Activated naive CD4-positive, alpha-beta T cell (primary cell): Measurements from ENCODE around the gene TUBA8.
A peak's percentile ranks its signal among the peaks of the same experiment; 100 is the strongest.
"Not testable (repeated sequence)": the region's sequence is repeated elsewhere in the genome, so short reads cannot be mapped to it uniquely, and the experiment has no call there.

Experiments used
- DNase-seq, 4 experiments: peaks; one replicate each; lab custom pipeline; 2025; lab: John Stamatoyannopoulos, UW

The TUBA8 gene

GRCh38 chr22:18110194-18110953, at the start of gene TUBA8:
Gene TUBA8 (plus strand): TSS chr22:18110809. CDS start chr22:18110866, 57 bp downstream.
- DNase-seq: peak in 1 of 4 experiments; percentile 18

- no peak for DNase-seq
These were observed 48.2 kb upstream of the TUBA8 start for GRCh38 chr22:18062421-18062820.

GRCh38 chr22:18063306-18063705, 47.3 kb upstream of the TUBA8 start:
- no peak for DNase-seq

GRCh38 chr22:18063715-18064114, 46.9 kb upstream of the TUBA8 start:
- not testable (repeated sequence) for DNase-seq

GRCh38 chr22:18064636-18065035, 46.0 kb upstream of the TUBA8 start:
- no peak for DNase-seq

GRCh38 chr22:18065256-18065655, 45.4 kb upstream of the TUBA8 start:
- DNase-seq: no peak

GRCh38 chr22:18066181-18066859, 44.3 kb upstream of the TUBA8 start:
- no peak for DNase-seq

GRCh38 chr22:18067121-18067520, 43.5 kb upstream of the TUBA8 start:
- no peak for DNase-seq

- DNase-seq: no peak
These were observed 42.9 kb upstream of the TUBA8 start for GRCh38 chr22:18067548-18068341.

- DNase-seq: no peak
These were observed 42.1 kb upstream of the TUBA8 start for GRCh38 chr22:18068381-18068988.

GRCh38 chr22:18069041-18069440, 41.6 kb upstream of the TUBA8 start:
- no peak for DNase-seq

- DNase-seq: no peak
These were observed 40.6 kb upstream of the TUBA8 start for GRCh38 chr22:18070041-18070440.

GRCh38 chr22:18070556-18071306, 39.9 kb upstream of the TUBA8 start:
- DNase-seq: no peak

- DNase-seq: not testable (repeated sequence)
These were observed 39.2 kb upstream of the TUBA8 start for GRCh38 chr22:18071307-18071967.

GRCh38 chr22:18071968-18072310, 38.7 kb upstream of the TUBA8 start:
- no peak for DNase-seq

- no peak for DNase-seq
These were observed 37.1 kb upstream of the TUBA8 start for GRCh38 chr22:18073467-18073866.

GRCh38 chr22:18073927-18074326, 36.7 kb upstream of the TUBA8 start:
- not testable (repeated sequence) for DNase-seq

GRCh38 chr22:18075101-18075719, 35.4 kb upstream of the TUBA8 start:
- no peak for DNase-seq

- DNase-seq: no peak
These were observed 34.7 kb upstream of the TUBA8 start for GRCh38 chr22:18075720-18076497.
